Stimulated activated CD8-positive, alpha-beta memory T cell treated with anti-CD3 and anti-CD28 coated beads, Interleukin-12 subunit alpha, Interleukin-12 subunit beta, amount 100 ng/mL, for 24 hours (primary cell): Measurements from ENCODE around the gene LDLRAD4.

Source experiments
- DNase-seq: peaks from one replicate; pipeline ENCODE4 v3.0.0-alpha.2; 2020; ENCODE audit errors: extremely low read depth

The LDLRAD4 gene

DNA sequence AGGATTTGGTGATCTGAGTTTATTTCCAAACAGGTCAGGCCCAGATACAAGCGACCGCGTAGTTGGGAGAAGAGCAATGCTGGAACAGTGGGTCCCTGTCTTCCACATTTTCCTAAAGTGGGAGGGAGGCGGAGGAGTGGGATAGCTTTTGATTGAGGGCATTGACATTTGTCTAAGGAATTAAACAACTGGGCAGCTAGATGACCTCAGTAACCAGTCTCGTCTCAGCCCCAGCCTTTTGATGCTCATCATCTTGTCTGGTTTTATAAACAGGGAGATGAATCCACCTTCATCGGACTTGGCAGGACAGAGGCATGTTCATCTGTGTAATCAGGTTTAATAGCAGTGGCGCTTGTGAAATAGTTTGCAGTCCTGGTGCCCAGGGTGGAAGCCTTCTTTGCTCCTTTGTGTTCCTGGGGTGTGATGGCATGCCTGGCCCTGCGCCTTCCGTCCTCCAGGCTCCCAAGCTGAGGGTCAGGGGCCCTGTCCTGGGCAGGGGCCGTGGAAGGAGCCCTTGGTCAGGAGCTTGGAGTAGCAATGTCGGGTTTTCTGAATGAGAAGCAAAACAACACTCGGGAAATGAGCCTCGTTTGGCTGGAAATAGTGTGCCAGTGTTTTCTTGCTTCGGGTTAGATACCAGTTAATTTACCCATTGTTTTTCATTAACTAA, 314.0 kb downstream of the LDLRAD4 start:
- DNase-seq = no peak

DNA sequence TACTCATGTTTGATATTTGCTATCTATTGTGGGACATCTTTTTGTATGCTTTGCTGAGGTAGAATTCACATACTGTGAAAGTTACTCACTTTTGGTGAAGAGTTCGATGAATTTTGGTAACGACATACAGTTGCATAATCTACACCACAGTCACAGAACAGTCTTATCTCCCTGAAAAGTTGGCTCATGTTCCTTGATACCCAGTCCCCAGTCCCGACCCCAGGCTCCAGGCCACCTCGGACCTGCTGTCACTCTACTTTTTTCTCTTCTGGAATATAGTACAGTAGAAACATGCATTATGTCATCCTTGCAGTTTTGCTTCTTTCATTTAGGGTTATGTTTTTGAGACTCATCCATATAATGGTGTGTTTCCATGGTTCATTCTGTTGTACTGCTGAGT, 316.1 kb downstream of the LDLRAD4 start:
- no peak for DNase-seq

DNA sequence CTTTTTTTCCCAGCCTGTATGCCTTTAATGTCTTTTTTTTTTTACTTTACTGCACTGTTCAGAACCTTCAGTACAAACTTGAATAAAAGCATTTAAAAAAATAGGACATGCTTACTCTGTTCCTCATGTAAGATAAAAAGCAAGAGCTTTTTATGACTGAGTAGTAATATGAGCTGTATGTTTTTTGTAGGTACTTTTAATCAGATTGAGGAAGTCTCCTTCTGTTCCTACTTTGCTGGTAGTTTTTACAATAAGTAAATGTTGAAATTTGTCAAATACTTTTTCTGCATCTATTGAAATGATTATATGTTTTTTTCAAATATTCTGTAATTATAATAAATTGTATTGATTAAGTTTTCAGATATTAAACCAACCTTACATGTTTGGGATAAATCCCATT, 318.0 kb downstream of the LDLRAD4 start:
- no peak for DNase-seq

DNA sequence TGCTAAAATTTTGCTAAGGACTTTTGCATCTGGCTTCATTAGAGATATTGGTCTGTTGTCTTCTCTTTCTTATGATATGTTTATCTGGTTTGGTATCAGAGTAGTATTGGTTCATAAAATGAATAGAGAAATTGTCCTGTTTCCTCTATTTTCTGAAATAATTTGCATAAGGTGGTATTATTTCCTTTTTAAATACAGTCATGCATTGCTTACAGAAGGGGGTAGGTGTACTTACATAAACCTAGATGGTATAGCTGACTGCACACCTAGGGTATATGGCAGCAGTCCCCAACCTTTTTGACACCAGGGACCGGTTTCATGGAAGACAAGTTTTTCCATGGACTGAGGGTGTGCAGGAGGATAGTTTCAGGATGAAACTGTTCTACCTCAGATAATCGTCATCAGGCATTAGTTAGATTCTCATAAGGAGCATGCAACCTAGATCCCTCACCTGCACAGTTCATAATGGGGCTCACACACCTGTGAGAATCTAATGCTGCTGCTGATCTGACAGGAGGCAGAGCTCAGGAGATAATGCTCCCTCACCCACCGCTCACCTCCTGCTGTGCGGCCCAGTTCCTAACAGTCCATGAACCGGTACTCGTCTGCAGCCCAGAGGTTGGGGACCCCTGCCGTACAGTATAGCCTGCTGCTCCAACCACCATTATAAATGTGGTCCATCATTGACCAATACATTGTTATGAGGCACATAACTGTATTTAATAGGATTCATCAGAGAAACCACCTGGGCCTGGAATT, 318.6 kb downstream of the LDLRAD4 start:
- no peak for DNase-seq

DNA sequence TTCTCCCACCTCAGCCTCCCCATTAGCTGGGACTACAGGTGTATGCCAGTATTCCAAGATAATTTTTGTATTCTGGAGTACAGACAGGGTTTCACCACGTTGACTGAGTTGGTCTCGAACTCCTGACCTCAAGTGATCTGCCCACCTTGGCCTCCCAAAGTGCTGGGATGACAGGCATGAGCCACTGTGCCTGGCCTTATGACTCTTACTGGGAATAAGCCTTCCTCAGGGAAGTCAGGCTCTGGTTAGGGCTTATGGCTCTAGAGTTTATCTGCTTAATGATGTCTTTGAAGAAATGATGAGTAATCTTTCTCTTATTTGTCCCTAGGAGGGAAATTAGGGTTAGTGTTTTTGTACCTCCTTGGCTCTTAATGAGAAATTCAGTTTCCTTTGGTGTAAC, 320.1 kb downstream of the LDLRAD4 start:
- no peak for DNase-seq

DNA sequence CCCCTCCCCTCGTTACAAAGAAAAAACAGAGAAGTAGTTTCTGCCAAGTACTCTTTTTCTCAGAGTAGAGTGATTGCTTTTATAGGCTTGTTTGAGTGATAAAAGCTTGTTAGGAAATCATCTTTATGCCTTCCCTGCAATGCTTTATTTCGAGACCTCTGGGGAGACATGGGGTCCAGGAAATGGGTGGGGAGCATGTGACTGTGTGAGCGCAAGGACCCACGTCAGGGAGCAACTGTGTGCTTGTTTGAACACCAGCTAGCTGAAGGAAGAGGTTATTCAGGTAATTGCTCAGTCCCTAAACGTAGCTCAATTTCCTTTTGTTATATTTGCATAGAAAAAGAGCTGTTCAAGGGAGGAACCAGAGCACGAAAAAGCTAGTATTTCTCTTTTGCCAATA, 320.5 kb downstream of the LDLRAD4 start:
- no peak for DNase-seq

DNA sequence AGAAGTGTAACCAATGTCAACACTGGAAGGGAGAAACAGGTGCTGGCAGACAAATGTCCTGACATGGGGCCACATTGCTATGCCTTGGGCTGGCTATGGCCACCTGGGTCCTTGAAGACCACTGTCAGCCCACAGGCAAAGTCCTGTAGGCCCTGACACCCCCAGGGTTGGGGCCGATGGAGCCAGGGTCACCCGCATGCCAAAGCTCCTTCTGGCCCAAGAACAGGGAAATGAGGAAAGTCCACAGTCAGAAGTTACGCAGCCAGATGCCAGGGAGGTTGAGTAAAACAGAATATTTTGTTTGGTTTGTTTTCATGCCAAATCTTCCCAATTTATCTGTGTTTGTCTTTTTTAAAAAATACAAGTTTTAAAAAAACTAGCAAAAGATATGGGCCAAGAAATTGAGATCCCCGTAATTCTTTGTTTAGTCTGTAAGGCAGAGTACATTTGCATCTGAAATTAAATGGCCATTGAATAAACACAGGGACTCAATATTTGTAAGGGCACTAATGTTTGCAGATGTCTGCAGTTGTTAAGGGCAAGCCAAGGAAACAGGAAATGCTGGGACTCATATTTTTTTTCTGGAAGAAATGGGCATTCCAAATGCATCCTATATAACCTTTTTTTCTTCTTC, 321.4 kb downstream of the LDLRAD4 start:
- no peak for DNase-seq

DNA sequence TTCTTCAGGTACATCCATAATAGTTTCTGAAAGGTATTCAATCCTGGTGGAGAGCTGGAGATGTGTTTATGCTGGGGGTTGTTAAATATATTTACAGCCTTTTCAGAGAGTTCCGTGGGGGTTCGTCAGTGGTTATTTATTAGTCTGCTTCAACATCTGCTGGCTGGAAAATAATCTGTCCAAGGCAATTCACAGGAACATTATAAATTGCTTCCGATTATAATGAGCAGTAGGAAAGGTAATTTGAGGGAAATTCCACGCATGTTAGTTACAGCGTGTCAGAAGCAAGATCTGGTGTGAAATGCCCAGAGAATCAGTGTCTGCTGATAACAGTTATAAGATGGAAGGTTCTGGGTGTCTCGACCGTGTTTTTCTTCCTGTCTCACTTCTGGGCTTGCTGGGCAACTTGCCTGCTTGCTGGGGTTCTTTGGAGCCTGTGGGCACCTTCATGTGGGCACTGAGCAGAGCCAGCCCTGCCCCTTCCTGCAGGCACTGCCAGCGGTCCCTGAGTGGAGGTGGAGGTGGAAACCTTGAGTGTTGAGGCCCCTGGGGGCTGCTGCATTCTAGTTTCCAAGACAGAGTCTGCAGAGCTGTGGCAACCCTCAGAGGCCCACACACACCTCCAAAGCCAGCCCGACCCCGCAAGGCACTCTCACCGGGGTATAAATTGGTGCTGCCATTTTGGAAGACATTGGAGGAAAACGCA, 322.1 kb downstream of the LDLRAD4 start:
- no peak for DNase-seq

DNA sequence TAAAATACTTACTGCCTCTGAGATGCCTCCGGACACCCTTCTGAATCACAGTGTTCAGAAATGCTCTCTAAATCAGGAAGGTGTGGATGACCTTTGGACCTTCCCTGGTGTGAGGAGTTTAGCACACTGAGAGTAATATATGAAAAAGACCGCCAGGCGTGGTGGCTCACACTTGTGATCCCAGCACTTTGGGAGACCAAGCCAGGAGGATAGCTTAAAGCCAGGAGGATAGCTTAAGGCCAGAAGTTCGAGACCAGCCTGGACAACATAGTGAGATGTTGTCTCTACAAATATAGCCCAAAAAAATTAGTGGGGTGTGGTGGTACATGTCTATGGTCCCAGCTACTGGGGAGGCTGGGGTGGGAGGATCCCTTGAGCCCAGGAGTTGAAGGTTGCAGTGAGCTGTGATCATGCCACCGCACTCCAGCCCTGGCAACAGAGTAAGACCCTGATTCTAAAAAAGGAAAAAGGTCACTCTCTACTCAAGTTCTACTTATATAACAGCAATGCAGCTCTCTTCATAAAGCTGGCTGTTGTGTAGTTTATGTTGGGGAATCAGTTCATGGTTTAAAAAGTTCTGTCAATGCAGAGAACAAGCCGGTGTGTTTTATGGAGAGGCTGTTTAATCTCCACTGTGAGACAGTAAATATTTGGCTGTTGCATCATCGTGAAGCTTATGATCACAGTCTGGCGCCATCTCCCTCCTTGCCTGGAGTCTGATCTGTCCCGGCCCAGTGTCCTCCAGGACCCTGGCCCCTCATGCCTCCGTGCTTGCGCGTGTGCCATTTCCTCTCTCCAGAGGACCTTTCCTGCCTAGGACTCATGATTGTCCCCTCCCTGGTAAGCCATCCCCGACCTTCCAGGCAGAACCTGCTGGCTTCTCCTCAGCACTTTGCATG, 323.3 kb downstream of the LDLRAD4 start:
- no peak for DNase-seq

DNA sequence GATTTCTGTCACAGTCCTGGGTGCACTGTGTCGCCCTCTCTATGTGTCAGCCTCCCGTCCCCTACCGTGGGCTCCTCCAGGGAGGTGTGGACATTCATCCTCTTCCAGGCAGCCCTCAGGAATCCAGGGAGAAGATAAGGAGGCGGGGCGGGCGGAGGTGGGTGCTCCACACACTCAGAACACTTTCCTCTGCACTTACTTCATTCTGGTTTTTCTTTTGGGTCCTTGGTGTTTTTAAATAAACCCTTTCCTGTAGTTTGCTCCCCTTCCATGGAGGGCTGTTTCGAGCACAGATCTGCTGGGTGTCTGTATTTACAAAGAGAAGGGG, 323.9 kb downstream of the LDLRAD4 start:
- no peak for DNase-seq

DNA sequence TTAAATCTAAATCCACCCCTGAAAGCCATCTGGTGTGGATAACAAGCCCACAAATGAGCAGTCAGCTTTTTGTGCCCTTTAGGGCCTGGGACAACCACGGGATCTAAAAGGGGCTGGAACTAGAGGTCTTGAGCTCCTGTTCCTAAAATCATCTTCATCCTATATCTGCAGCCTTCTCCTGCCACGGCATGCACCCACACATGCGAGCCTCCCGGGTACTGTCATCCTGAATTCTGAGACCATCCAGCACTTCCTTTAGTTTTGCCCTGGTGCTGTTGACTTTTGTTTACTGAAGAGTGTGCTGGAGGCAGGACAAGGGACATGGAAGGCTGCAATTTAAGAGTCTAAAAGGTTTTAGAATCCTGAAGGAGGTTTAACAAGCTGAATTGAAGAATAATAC, 324.6 kb downstream of the LDLRAD4 start:
- no peak for DNase-seq

DNA sequence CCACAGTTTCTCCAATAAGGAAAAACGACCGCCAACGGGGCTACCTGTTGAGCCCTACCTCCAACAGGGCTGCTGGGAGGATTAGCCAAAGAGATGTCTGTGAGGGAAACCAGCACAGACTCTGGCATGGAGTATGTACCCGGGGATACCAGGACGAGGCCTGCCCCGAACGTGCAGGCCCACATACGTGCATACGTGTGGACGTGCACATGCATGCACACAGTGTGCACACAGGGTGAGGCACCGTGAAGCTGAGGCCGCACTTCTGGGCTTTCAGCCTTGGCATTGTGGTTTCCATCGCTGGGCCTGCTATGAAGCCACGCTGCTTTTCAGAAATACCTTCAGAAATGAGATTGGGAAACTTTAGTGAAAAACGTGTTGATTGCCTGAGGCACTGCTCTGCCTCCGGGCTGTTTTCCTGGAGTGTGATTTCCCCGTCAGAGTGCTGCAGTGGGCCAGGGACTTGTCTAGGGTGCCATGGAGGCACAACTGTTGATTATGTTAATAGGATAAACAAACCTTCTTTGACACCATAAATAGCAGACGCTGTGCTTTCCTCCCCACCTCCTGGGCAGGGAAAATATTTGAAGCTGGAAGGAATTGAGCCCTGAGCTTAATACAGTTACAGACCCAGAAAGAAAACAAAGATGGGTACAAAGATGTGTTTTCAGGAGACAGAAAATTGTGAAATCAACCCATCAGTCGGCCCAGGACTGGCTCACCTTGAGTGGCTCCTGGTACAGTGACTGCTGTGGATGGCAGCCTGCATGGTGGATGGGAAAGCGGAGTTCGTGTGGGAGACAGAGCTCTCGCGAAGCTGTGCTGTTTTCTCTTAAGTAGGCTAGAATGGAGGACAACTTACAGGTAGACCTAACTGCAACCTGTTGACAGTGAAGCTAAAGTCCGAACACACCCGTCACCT, 325.5 kb downstream of the LDLRAD4 start:
- DNase-seq = no peak

DNA sequence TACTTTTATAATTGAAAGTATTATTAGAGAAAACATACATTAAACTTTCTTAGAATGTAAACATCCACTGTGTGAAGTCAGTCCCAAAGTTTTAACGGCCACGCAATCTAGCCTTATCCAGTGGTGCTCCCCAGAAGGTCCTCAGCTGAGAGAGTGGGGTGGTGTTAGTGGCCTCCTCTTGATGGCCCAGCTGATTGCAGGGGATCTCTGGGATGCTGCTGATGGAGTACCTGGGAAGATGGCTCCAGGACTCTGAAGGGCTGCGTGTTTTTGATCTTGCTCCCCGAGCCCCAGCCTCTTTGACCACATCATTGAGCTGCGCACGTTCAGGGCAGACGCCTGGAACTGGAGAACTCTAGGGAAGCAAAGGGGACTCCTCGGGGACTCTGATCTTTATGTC, 326.4 kb downstream of the LDLRAD4 start:
- no peak for DNase-seq

DNA sequence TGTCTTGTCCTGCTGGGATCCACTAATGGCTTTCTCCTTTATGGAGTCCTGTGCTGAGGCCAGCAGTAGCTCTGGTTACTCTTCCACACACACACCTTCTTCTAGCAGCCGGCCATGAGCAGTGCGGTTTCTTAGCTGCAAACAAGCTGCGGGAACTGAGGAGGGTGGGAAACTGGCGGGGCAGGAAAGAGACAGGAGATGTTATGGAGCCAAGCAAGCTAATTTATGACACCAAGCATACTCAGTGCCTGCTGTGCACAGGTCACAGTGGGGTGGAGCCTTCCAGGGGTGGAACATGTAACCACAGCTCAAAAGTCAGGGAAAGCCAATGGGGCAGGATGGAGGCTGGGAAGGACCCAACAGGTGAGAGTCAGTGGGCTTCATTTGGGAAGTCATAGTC, 327.0 kb downstream of the LDLRAD4 start:
- no peak for DNase-seq

DNA sequence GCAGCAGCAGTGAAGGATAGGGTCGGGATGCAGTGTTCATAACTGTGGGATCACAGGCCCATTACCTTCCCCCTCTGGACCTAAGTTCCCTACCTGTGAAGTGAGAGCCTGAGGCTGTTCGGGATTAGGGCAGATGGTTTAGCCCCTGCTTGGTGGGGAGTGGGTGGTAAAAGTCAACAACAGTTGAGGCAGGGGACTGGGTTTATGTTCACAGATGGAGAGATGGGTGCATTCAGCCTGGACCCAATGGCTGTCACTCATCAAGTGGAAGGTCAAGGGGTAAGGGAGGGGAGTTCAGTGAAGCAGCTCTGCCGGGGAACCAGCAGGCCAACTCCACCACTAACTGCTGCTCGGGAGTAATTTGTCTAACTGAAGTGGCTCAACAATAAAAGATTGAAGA, 327.4 kb downstream of the LDLRAD4 start:
- no peak for DNase-seq

DNA sequence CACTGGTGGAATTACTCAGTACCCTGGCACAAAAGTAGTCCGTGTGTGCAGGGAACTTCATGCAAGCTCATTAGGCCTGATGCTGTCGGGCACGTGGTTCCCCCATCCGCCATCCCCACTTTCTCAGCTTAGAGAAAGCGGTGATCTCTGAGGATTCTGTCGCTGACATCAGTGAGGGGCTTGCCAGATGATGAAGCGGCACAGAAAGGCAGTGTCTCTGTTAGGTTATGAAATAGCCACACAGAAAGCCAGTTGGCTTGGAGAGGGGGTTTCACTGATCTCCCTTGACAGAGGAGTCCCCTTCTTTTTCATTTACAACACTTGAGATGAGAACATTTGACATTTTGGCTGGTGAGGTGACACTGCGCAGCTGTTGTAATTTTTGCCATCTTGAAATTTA, 328.1 kb downstream of the LDLRAD4 start:
- no peak for DNase-seq

DNA sequence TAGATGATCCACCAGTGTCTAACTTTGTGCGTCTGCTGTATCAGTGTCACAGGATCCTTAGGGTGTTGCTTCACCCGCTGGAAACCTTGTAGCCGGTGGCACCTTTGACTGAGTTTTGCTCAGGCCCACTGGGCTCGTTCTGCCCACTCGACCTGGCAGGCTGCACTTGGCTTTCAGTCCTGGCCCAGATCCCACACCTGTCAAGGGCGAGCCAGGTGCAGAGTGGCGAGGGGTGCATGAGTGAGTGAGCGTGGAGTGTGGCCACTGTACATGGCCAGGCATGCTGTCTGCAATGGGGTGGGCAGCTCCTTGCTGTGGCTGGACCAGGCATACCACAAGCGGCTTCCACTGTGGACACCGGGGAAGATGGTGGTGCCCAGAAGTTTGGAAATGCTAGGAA, 328.8 kb downstream of the LDLRAD4 start:
- DNase-seq = no peak

DNA sequence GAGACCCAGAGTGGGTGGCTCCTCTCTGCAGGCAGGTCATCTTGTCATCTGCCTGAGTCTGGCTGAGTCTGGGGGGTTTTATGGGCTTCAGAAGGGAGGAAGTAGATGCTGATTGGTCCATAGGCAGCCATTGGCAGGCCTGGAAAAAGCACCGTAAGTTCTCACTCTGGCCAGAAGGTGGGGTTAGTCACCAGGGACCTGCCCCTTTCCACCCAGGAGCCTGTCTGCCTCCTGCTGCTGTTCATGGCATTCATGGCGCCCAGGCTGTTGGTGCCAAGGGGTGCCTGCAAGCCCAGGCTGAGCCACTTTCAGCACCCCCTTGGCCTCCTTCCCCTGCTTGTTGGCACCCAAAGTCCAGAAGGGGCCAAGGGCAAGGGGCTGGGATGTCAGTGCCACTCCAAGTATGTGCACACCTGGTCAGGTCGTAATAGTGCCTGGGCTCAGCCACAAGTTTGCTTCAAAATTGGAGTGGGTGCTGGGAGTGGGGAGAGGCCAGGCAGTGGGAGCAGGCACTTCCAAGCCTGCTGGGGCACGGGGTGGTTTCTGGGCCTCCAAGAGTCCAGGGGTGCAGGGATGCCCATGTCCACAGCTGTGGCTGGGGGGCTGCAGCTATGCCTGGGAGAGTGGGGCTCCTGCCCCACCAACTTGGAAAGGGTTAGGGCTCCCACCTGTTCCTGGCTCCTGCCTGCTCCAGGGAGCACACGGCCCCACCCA, 329.7 kb downstream of the LDLRAD4 start:
- DNase-seq = no peak

DNA sequence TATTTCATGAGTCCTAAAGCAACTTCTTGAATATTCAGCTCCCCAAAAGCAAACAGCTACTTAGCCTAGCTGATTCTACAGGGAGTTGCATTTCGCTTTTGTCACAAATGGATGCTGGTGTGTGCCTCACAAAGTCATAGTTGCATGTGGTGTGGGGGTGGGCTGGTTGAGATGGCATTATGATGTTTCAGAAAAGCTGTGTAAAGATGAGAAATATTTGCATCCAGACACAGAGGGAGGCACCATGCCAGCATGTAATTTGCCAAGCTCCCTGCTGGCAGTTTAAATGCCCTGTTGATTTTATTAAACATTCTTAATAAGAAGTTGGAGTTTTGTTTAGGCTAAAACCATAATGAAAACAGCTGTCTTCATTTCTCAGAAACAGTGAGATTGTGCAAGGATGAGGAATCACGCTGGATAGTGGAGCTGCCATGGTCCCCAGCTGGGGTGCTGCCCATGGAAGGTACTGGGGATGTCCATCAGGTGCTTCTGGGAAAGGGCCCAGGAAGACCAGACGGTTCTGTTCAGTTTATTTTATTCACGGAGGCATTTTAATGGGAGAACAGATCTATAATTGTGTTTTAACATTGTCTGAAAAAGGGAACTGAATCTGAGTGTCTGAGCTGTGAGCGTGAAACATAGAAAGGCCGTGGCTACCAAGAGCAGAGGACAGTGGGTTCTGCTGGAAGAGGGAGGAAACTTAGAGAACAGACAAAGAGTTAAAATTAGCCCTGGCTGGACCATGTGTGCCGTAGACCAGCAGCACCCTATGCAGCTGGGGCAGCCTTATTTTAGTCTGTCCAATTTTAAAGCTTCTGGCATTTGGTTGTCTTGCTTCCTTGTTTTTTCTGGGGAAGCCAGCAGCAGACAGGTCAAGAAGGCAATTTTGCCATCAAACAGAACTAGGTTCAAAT, 330.7 kb downstream of the LDLRAD4 start:
- no peak for DNase-seq
